AG09309 (cell line): ENCODE measurements around the gene NDST4.

Experiments used
- DNase-seq: peaks from one replicate; pipeline ENCODE4 v3.0.0-alpha.2; 2010; ENCODE audit warnings: low read depth
- H3K4me3 ChIP-seq: 2 replicates; pipeline ENCODE4 v1.5.1; 2011; ENCODE audit warnings: mild to moderate bottlenecking, low read depth, low read length, moderate library complexity; ENCODE audit not compliant: control insufficient read depth
- TF ChIP-seq, protein P1 (sequence below): IDR thresholded peaks from 2 replicates; pipeline ENCODE4 v1.5.1; 2011; ENCODE audit warnings: mild to moderate bottlenecking, low read depth, low read length, inconsistent platforms; ENCODE audit not compliant: insufficient read depth, control insufficient read depth; ENCODE audit errors: missing control alignments

NDST4 gene

DNA sequence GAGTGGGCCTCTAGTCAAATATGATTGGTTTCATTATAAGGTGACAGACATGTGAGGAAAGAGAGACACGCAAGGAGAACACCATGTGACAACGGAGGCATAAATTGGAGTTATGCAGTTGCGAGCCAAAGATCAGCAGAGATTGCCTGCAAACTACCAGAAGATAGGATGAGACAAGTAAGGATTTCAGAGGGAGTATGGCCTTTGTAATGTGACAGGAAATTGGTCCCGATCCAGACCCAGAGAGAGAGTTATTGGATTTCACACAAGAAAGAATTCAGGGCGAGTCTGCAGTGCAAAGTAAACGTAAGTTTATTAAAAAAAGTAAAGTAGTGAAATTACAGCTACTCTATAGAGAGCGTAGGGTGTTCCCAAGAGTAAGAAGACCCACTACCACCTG is 35.7 kb upstream of the NDST4 start:
- no peak for DNase-seq
- no peak overlapping the region for H3K4me3 ChIP-seq
- TF ChIP-seq, protein P1, sequence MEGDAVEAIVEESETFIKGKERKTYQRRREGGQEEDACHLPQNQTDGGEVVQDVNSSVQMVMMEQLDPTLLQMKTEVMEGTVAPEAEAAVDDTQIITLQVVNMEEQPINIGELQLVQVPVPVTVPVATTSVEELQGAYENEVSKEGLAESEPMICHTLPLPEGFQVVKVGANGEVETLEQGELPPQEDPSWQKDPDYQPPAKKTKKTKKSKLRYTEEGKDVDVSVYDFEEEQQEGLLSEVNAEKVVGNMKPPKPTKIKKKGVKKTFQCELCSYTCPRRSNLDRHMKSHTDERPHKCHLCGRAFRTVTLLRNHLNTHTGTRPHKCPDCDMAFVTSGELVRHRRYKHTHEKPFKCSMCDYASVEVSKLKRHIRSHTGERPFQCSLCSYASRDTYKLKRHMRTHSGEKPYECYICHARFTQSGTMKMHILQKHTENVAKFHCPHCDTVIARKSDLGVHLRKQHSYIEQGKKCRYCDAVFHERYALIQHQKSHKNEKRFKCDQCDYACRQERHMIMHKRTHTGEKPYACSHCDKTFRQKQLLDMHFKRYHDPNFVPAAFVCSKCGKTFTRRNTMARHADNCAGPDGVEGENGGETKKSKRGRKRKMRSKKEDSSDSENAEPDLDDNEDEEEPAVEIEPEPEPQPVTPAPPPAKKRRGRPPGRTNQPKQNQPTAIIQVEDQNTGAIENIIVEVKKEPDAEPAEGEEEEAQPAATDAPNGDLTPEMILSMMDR, result no peak

DNA sequence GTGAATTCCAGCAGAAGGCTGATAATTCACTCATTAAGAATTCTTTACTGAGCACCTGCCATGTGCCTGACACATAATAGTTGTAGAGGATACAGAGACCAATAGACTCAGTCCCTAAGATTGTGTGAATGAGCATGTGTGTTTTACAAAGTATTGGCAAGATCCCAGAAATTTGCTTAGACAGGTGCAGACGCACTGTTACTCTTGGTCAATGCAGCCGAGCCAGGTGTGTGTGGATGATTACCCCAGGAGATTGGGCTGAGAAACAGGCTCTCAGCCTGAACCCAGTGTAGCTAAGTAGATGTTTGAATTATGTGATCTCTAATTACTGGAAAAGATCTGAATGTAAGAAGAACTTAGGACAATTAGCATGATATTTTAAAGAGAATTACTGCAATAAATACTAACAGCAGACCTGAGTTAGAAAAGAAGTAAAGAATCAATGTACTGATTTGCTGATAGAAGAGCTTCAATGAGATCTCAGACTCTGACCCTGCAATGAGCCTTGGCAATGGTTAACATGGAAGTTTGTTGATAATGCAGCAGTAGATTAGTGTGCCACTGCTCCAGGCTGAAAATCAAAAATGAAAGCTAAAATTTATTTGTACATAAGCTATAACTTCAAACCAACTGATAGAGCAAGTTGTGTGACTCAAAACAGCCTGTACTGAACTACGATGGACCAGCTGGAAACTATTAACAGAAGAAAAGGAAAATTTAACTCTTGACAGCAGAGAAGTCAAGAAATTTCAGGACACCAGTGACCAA is 32.2 kb upstream of the NDST4 start:
- DNase-seq, result no peak
- no peak overlapping the region for H3K4me3 ChIP-seq
- TF ChIP-seq, protein P1, result no peak

DNA sequence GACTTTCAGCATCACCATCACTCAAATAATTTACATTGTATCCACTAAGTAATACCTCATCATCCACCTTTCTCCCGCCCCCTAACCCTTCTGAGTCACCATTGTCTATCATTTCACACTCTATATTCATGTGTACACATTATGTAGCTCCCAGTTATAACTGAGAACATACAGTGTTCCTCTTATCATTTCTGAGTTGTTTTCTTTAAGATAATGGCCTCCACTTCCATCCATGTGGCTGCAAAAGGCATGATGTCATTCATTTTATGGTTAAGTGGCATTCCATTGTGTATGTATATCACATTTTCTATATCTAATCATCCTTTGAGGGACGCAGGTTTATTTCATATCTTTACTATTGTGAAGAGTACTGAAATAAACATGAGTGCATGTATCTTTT is 14.6 kb upstream of the NDST4 start:
- no peak for DNase-seq
- no peak overlapping the region for H3K4me3 ChIP-seq
- TF ChIP-seq, protein P1, result no peak

DNA sequence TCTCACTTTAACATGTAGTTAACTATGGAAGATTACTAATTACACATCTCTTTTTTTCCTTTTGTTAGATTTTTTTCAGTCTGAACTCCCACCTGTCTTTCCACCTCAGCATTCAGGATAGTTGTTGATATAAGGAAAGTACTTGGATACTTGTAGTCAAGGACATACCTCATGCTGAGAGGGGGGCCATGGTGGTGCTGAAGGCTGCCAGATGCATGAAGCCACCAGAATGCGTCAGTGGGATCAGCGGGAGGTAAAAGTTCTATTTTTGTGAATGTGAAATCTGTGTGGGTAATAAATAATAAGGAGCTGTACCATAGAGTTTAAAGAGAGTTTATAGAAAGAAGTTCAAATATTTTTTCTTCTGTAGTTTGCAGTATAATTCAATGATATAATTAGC is 13.1 kb upstream of the NDST4 start:
- no peak overlapping the region for H3K4me3 ChIP-seq
- no peak for DNase-seq
- TF ChIP-seq, protein P1, result no peak

DNA sequence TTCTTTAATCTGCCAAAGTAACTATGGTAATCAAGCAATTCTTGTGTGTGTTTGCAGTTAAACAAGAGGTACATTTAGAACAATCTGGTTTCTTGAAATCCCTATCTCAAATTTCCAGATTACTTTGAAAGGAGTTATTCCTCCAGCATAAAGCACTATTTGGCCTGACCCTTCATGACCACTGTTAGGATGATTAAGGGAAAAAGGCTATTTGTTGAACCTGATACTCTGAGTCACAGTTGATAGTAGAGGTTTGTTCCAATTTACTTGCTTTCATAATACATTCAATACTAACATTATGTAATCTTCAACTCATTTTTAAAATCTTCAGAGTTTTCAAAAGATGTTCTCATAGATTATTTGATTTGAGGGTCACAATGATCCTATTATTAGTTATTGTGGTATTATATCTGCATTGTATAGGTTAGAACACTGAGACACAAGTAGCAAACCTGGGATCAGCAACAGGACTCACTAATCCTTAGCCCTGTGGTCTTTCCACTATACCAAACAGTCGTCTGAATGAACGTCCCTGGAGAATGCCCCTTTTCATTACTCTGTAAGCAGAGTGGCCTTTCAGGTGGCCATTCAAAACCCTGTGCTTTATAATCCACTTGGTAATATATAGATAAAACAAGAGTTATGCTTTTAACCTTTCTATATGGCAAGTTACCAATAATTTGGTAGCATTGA is 8.1 kb upstream of the NDST4 start:
- no peak overlapping the region for H3K4me3 ChIP-seq
- TF ChIP-seq, protein P1, result no peak
- no peak for DNase-seq

DNA sequence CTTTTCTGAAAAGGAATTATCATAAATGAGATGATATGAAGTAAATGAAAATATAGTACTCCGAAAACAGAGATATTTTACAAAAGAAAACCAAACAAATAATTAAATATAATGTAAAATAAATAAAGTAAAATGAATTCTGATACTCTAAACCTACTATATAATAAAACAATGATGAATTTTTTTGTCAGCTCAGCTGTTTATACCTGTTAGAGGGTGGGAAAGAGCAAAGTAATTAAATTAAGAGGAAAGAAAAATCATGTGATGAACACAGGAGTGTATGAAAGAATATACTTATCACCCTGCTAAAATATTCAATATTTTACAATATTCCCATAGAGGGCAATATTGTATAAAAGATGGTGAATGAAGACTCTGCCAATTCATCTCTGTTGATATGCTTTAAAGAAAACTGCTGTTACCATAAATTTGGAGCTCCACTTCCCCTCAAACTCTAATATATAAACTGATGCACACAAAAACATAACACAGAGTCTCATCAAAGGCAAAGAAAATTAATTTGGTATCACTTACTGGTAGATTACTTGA is 6.5 kb upstream of the NDST4 start:
- no peak for DNase-seq
- TF ChIP-seq, protein P1, result peak; percentile 10
- no peak overlapping the region for H3K4me3 ChIP-seq
